HG03521 (cell line): ENCODE results near the gene KRTAP5-9.
"Not testable (repeated sequence)": the region's sequence is repeated elsewhere in the genome, so short reads cannot be mapped to it uniquely, and the experiment has no call there.

Source experiments
- ATAC-seq: cut with Tn5 transposase; IDR thresholded peaks from one replicate; pipeline ENCODE4 v1.9.1; 2021; ENCODE audit warnings: mild to moderate bottlenecking, moderate library complexity; ENCODE audit not compliant: unreplicated experiment

KRTAP5-9 gene

DNA sequence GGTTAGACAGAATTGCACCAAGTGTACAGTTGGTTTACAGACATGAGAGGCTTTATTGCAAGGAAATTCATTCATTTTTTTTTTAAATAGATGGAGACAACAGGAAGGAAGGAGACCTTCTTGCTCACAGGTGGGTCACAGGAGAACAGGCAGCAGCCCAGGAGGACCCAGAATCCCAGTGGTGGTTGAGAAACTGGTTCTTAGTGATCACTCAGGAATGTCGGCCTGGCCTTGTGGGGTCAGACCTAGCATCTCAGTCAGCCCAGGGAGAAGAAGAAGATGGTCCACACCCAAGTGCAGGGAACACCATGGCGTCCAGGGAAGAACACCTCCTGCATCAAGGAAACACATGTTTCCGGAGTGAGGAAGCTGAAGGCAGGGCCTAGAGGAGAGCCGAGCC lies 33.6 kb downstream of the KRTAP5-9 start:
- no peak for ATAC-seq

DNA sequence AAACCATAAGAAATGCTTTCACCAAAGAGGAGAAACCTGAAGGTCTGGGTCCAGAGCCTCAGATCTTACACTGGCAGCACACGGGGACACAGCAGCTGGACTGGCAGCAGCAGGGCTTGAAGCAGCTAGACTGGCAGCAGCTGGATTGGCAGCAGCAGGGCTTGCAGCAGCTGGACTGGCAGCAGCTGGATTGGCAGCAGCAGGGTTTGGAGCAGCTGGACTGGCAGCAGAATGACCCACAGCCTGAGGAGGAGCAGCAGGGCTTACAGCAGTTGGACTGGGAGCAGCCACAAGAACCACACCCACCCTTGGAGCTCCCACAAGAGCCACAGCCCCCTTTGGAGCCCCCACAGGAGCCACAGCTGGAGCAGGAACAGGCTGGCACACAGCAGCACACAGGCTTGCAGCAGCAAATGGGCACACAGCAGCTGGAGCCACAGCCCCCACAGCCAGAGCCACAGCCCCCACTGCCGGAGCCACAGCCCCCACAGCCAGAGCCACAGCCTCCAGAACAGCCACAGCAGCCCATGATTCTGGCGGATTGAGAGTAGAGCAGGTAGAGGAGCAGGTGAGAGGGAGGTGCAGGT lies 34.2 kb downstream of the KRTAP5-9 start, which contains the start of gene KRTAP5-11:
Gene KRTAP5-11, minus strand, starts transcription at position 567 of the 587 bp plus-strand sequence. Its CDS starts 38 bp downstream, at position 529.
- ATAC-seq = no peak

DNA sequence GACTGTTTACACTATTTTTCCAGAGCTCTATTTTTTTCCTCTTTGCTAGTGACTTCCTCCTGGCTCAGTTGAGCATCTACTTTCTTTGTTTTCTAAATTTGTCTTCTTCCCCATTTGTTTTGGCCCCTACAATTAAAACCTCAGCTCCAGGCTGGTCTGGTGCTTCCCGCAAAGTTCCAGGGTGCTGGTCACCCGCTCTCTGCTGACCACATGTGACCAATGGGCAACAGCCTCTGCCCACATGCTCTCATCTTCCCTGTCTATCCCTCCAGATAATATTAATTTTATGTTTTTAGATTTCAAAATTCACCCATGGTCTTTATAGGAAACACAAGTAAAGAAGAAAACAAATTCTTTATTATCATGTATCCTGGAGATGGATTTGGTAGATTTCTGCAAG lies 34.7 kb downstream of the KRTAP5-9 start:
- not testable (repeated sequence) for ATAC-seq

DNA sequence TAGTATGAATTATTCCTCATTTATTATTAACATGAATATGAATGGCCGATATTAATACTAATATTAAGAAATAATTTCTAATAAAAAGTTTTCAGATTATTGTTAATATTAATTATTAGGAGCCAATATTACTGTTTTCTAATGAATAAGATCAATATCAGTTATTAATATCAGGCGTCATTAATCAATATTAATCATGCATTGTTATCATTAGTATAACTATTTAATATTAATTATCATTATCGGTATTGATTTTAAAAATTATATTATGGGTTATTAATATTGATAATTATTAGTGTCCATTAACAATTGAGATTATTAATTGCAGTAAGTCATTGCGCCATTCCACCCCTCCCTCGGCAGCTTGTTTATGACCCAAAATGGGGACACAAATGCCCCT lies 37.5 kb downstream of the KRTAP5-9 start:
- not testable (repeated sequence) for ATAC-seq

DNA sequence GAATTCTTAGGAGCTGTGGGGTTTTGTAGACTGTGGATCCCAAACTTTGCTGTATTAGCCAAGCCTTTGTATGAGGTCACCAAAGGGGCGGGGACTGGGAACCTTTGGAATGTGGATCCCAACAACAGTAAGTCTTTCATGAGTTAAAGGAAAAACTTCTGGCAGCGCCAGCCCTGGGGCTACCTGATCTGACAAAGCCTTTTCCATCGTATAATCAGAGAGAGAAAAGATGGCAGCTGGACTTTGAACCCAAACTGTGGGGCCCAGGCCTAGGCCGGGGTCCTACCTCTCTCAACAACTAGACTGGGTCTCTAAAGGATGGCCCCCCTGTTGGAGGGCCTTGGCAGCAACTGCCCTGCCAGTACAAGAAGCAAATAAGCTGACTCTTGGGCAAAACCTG lies 40.1 kb downstream of the KRTAP5-9 start:
- not testable (repeated sequence) for ATAC-seq

DNA sequence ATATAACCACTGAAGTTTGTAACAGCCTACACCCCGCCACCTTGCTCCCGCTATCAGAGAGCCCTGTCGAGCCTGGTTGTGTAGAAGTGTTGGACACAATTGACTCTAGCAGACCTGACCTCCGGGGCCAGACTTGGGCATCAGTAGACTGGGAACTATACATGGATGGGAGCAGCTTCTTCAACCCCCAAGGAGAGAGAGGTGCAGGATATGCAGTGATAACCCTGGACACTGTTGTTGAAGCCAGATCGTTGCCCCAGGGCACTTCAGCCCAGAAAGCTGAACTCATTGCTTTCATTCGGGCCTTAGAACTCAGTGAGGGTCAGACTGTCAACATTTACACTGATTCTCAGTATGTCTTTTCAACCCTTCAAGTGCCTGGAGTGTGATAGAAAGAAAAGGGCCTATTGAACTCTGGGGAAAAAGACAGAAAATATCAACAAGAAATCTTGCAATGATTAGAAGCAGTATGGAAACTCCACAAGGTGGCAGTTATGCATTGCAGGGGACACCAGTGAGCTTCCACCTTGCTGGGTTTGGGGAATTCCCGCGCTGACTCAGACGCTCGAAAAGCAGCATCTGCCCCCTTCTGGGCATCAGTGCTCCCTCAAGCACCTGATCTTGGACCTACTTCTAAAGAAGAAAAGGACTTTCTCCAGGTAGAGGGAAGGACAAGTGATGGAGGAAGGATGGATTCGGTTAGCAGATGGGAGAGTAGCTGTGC lies 40.8 kb downstream of the KRTAP5-9 start:
- not testable (repeated sequence) for ATAC-seq

DNA sequence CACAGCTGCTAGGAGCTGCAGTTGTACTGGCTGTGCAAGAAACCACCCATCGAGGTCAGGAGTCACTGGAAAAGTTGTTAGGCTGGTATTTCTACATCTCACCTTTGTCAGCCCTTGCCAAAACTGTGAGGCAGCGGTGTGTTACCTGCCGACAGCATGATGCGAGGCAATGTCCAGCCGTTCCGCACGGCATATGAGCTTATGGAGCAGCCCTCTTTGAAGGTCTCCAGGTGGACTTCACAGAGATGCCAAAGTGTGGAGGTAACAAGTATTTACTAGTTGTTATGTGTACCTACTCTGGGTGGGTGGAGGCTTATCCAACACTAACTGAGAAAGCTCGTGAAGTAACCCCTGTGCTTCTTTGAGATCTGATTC lies 41.3 kb downstream of the KRTAP5-9 start:
- not testable (repeated sequence) for ATAC-seq
